Posterior vena cava (tissue), 2 donors: Measurements from ENCODE around the gene OCA2. TPM values are rescaled to one million over a fixed set of nuclear protein-coding genes. Genes with fewer than 3 reads are reported as not detected.

ENCODE experiments used
- DNase-seq: peaks from one replicate; pipeline ENCODE4 v3.0.0-alpha.2; 2020; ENCODE audit warnings: low spot score
- intact Hi-C, 2 donors: fragments of 100-400 bp; cut with DNase I; formaldehyde crosslinking; loops; one replicate each; pipeline versions ENCODE4 v1.14.1 to v1.14.2; 2022 to 2023
- total RNA-seq, 2 donors: library from RNA; stranded (reverse); fragmentation: NEBNext Ultra II Directional; extraction: Animal tissue kit (Norgen Biotek cat#: 25700); gene quantifications; one replicate each; pipeline ENCODE4 v1.2.1, GENCODE V29; 2021
- donor health status: DM: yes; HTN: yes; CAD: no.
- donor health status: DM: yes; HTN: yes; CAD: no.

The OCA2 gene
- total RNA-seq, 2 donors from 2014 or later, result 0.38 to 1.4 TPM

- intact Hi-C loops, result no loop called here
- no peak for DNase-seq
These were observed 274.2 kb downstream of the OCA2 start for GRCh38 chr15:27824841-27825422.

- DNase-seq, result peak; percentile 30
- intact Hi-C loops, result no loop called here
These were observed 277.8 kb downstream of the OCA2 start for GRCh38 chr15:27821273-27821672.

- intact Hi-C loops, result no loop called here
- peak; percentile 24 for DNase-seq
These were observed 278.4 kb downstream of the OCA2 start for GRCh38 chr15:27820722-27821121.

- intact Hi-C loops, result no loop called here
- no peak for DNase-seq
These were observed 278.9 kb downstream of the OCA2 start for GRCh38 chr15:27820232-27820631.

- DNase-seq, result no peak
- intact Hi-C loops, result no loop called here
These were observed 281.9 kb downstream of the OCA2 start for GRCh38 chr15:27817258-27817657.

- intact Hi-C loops, result no loop called here
- DNase-seq, result peak; percentile 23
These were observed 282.3 kb downstream of the OCA2 start for GRCh38 chr15:27816790-27817189.

- DNase-seq, result peak; percentile 72
- intact Hi-C loops, result no loop called here
These were observed 284.1 kb downstream of the OCA2 start for GRCh38 chr15:27815035-27815434.

- intact Hi-C loops, result no loop called here
- peak; percentile 22 for DNase-seq
These were observed 286.0 kb downstream of the OCA2 start for GRCh38 chr15:27813139-27813538.

- intact Hi-C loops, result no loop called here
- DNase-seq, result no peak
These were observed 290.9 kb downstream of the OCA2 start for GRCh38 chr15:27808182-27808581.

GRCh38 chr15:27807335-27807734, 291.8 kb downstream of the OCA2 start:
- no peak for DNase-seq
- intact Hi-C loops, result no loop called here

- intact Hi-C loops, result no loop called here
- DNase-seq, result no peak
These were observed 292.7 kb downstream of the OCA2 start for GRCh38 chr15:27806396-27806795.

GRCh38 chr15:27805261-27806220, 293.6 kb downstream of the OCA2 start:
- intact Hi-C loops, result no loop called here
- no peak for DNase-seq

GRCh38 chr15:27804569-27805260, 294.4 kb downstream of the OCA2 start:
- DNase-seq, result no peak
- intact Hi-C loops, result no loop called here

GRCh38 chr15:27798807-27799206, 300.3 kb downstream of the OCA2 start:
- no peak for DNase-seq
- intact Hi-C loops, result no loop called here

GRCh38 chr15:27797765-27798164, 301.4 kb downstream of the OCA2 start:
- intact Hi-C loops, result no loop called here
- DNase-seq, result no peak

GRCh38 chr15:27796405-27797320, 302.5 kb downstream of the OCA2 start:
- no peak for DNase-seq
- intact Hi-C loops, result no loop called here

- DNase-seq, result no peak
These were observed 306.3 kb downstream of the OCA2 start for GRCh38 chr15:27792756-27793264.

GRCh38 chr15:27790270-27790669, 308.8 kb downstream of the OCA2 start:
- intact Hi-C loops, result no loop called here
- no peak for DNase-seq

More at GRCh38 chr15:27792756-27793264, 306.3 kb downstream of the OCA2 start:
- intact Hi-C loops, result no loop called here

GRCh38 chr15:27787931-27788330, 311.2 kb downstream of the OCA2 start:
- intact Hi-C loops, result no loop called here
- DNase-seq, result no peak
